Mesenchymal stem cell (in vitro differentiated cells and primary cell): ENCODE data around the gene UBL7.
"Not testable (repeated sequence)": the region's sequence is repeated elsewhere in the genome, so short reads cannot be mapped to it uniquely, and the experiment has no call there.

Source experiments
- DNase-seq: peaks from one replicate; pipeline ENCODE4 v3.0.0-alpha.2; 2013
- H2AFZ ChIP-seq: one replicate; pipeline ENCODE4 v1.6.1; 2013; ENCODE audit warnings: low read depth, mild to moderate bottlenecking, control low read depth, inconsistent platforms, low read length, moderate library complexity
- H2AK5ac ChIP-seq: 2 replicates; pipeline ENCODE4 v1.6.1; 2013; ENCODE audit warnings: low read length, moderate library complexity, mild to moderate bottlenecking, inconsistent platforms; ENCODE audit not compliant: severe bottlenecking
- H2BK120ac ChIP-seq: one replicate; pipeline ENCODE4 v1.6.1; 2013; ENCODE audit warnings: low read depth, mild to moderate bottlenecking, inconsistent platforms, low read length, moderate library complexity
- H2BK12ac ChIP-seq, 2 experiments: one replicate each; pipeline ENCODE4 v1.6.1; 2013; ENCODE audit warnings: inconsistent platforms in 2 of 2, low read length in 2 of 2, mild to moderate bottlenecking in 2 of 2, moderate library complexity in 2 of 2, control low read depth in 1 of 2
- H2BK15ac ChIP-seq: one replicate; pipeline ENCODE4 v1.6.1; 2013; ENCODE audit warnings: mild to moderate bottlenecking, low read depth, inconsistent platforms; ENCODE audit not compliant: poor library complexity, severe bottlenecking
- H2BK5ac ChIP-seq: 2 replicates; pipeline ENCODE4 v1.6.1; 2013; ENCODE audit warnings: low read depth, mild to moderate bottlenecking, low read length, control low read depth, inconsistent platforms; ENCODE audit not compliant: poor library complexity, severe bottlenecking
- H3K14ac ChIP-seq, 2 experiments: one replicate each; pipeline ENCODE4 v1.6.1; 2013; ENCODE audit warnings: inconsistent platforms in 2 of 2, low read length in 2 of 2, control low read depth in 1 of 2, mild to moderate bottlenecking in 1 of 2, moderate library complexity in 1 of 2
- H3K18ac ChIP-seq, 2 experiments: one replicate each; pipeline ENCODE4 v1.6.1; 2013; ENCODE audit warnings: inconsistent platforms in 2 of 2, low read length in 2 of 2, control low read depth in 1 of 2, low read depth in 1 of 2, mild to moderate bottlenecking in 1 of 2
- H3K23ac ChIP-seq, 2 experiments: one replicate each; pipeline ENCODE4 v1.6.1; 2013; ENCODE audit warnings: inconsistent platforms in 2 of 2, low read length in 2 of 2, mild to moderate bottlenecking in 2 of 2, moderate library complexity in 2 of 2, control low read depth in 1 of 2
- H3K27ac ChIP-seq: 2 replicates; pipeline ENCODE4 v1.5.1; 2013; ENCODE audit warnings: mild to moderate bottlenecking, moderate library complexity, low read length, control low read depth, inconsistent platforms; ENCODE audit not compliant: poor library complexity, severe bottlenecking
- H3K27me3 ChIP-seq, 2 experiments: 2 replicates each; pipeline versions ENCODE4 v1.6.1 to v1.7.0; 2013; ENCODE audit warnings: low read length in 2 of 2, mild to moderate bottlenecking in 2 of 2, moderate library complexity in 2 of 2, control low read depth in 1 of 2, inconsistent platforms in 1 of 2; ENCODE audit not compliant: control insufficient read depth in 1 of 2, insufficient read depth in 1 of 2
- H3K36me3 ChIP-seq, 2 experiments: 2 replicates each; pipeline versions ENCODE4 v1.6.1 to v1.7.0; 2013; ENCODE audit warnings: low read length in 2 of 2, control low read depth in 1 of 2, inconsistent platforms in 1 of 2, low read depth in 1 of 2, mild to moderate bottlenecking in 1 of 2; ENCODE audit not compliant: insufficient read depth in 2 of 2, control insufficient read depth in 1 of 2
- H3K4ac ChIP-seq, 2 experiments: one replicate each; pipeline ENCODE4 v1.6.1; 2013; ENCODE audit warnings: inconsistent platforms in 2 of 2, low read length in 2 of 2, mild to moderate bottlenecking in 2 of 2, moderate library complexity in 2 of 2, control low read depth in 1 of 2, low read depth in 1 of 2
- H3K4me1 ChIP-seq: 2 replicates; pipeline ENCODE4 v1.6.1; 2013; ENCODE audit warnings: low read depth, low read length, control low read depth; ENCODE audit not compliant: control insufficient read depth, insufficient read depth
- H3K4me2 ChIP-seq: 2 replicates; pipeline ENCODE4 v1.6.1; 2013; ENCODE audit warnings: low read length, mild to moderate bottlenecking, inconsistent platforms; ENCODE audit not compliant: poor library complexity, severe bottlenecking
- H3K4me3 ChIP-seq, 2 experiments: 2 replicates each; pipeline versions ENCODE4 v1.5.1 to v1.7.0; 2013; ENCODE audit warnings: low read length in 2 of 2, mild to moderate bottlenecking in 2 of 2, control low read depth in 1 of 2, low read depth in 1 of 2; ENCODE audit not compliant: insufficient read depth in 1 of 2
- H3K79me1 ChIP-seq: replicated peaks from 2 replicates; pipeline ENCODE4 v1.6.1; 2013; ENCODE audit warnings: mild to moderate bottlenecking, control low read depth, low read length, inconsistent platforms; ENCODE audit not compliant: poor library complexity, severe bottlenecking
- H3K9ac ChIP-seq: 2 replicates; pipeline ENCODE4 v1.7.0; 2013; ENCODE audit warnings: mild to moderate bottlenecking, low read length, moderate library complexity
- H3K9me3 ChIP-seq: 2 replicates; pipeline ENCODE4 v1.7.0; 2013; ENCODE audit warnings: mild to moderate bottlenecking, low read length; ENCODE audit not compliant: control insufficient read depth
- H4K8ac ChIP-seq: one replicate; pipeline ENCODE4 v1.6.1; 2013; ENCODE audit warnings: inconsistent platforms, mild to moderate bottlenecking, low read length, moderate library complexity
- H4K91ac ChIP-seq: one replicate; pipeline ENCODE4 v1.6.1; 2013; ENCODE audit warnings: mild to moderate bottlenecking, low read length, inconsistent platforms
- WGBS: methylation state at CpG from one replicate; pipeline ENCODE4 v1.1.7; 2013; ENCODE audit warnings: mixed read lengths; 5-methylcytosine and 5-hydroxymethylcytosine counted together

Gene UBL7

GRCh38 chr15:74489518-74490338 is 28.8 kb upstream of the UBL7 start:
- 39% methylated on average over 8 of the region's 9 CpGs for WGBS
- H2BK12ac ChIP-seq: no peak overlapping the region

GRCh38 chr15:74488776-74489175 is 27.8 kb upstream of the UBL7 start:
- Histone ChIP-seq H3K36me3 (no peaks in the 10 kb centered on the region), H3K27ac (no peak overlapping the region), H3K9ac (no peak overlapping the region), H2AFZ (no peak overlapping the region), H3K18ac (no peak overlapping the region), H3K23ac (no peak overlapping the region), H3K4me1 (peaks cover 2% of the 10 kb centered on the region), H2BK12ac (no peak overlapping the region), H3K4me3 (no peak overlapping the region), H4K91ac (no peak overlapping the region), H2AK5ac (no peak overlapping the region), H3K27me3 (no peaks in the 10 kb centered on the region), H3K9me3 (no peaks in the 10 kb centered on the region), H2BK120ac (no peak overlapping the region), H3K4ac (no peak overlapping the region), H3K4me2 (no peak overlapping the region), H3K79me1 (no peaks in the 10 kb centered on the region), H2BK5ac (no peak overlapping the region), H4K8ac (no peak overlapping the region), H3K14ac (no peak overlapping the region), H2BK15ac (no peak overlapping the region)
- DNase-seq: no peak
- 88% methylated on average over 1 of the region's 1 CpG for WGBS

More at GRCh38 chr15:74489518-74490338, 28.8 kb upstream of the UBL7 start:
- H4K91ac ChIP-seq: peak overlapping the region; percentile 83
- H3K79me1 ChIP-seq: no peaks in the 10 kb centered on the region
- H3K23ac ChIP-seq: no peak overlapping the region
- H2BK15ac ChIP-seq: no peak overlapping the region
- H2BK120ac ChIP-seq: no peak overlapping the region
- peak overlapping the region; percentile 58 for H2AFZ ChIP-seq
- H3K9ac ChIP-seq: no peak overlapping the region
- H3K4ac ChIP-seq: no peak overlapping the region
- H3K14ac ChIP-seq: no peak overlapping the region
- no peaks in the 10 kb centered on the region for H3K9me3 ChIP-seq
- no peaks in the 10 kb centered on the region for H3K27me3 ChIP-seq
- no peak overlapping the region for H2AK5ac ChIP-seq
- no peak overlapping the region for H3K4me3 ChIP-seq
- H4K8ac ChIP-seq: no peak overlapping the region
- H3K27ac ChIP-seq: no peak overlapping the region
- H3K18ac ChIP-seq: no peak overlapping the region
- peaks cover 2% of the 10 kb centered on the region for H3K4me1 ChIP-seq
- H2BK5ac ChIP-seq: no peak overlapping the region
- H3K36me3 ChIP-seq: no peaks in the 10 kb centered on the region
- DNase-seq: peak; percentile 56
- H3K4me2 ChIP-seq: no peak overlapping the region

GRCh38 chr15:74482661-74483060 is 21.7 kb upstream of the UBL7 start:
- Histone ChIP-seq H3K14ac (no peak overlapping the region), H2BK15ac (no peak overlapping the region), H3K4me1 (no peaks in the 10 kb centered on the region), H4K91ac (no peak overlapping the region), H3K9me3 (no peaks in the 10 kb centered on the region), H4K8ac (no peak overlapping the region), H3K27me3 (no peaks in the 10 kb centered on the region), H2BK120ac (no peak overlapping the region), H3K4me3 (no peak overlapping the region), H3K23ac (no peak overlapping the region), H3K18ac (no peak overlapping the region), H2BK5ac (no peak overlapping the region), H3K4ac (no peak overlapping the region), H3K27ac (no peak overlapping the region), H3K4me2 (no peak overlapping the region), H2AK5ac (no peak overlapping the region), H3K36me3 (no peaks in the 10 kb centered on the region), H3K9ac (no peak overlapping the region), H3K79me1 (no peaks in the 10 kb centered on the region), H2AFZ (no peak overlapping the region), H2BK12ac (no peak overlapping the region)
- 97% methylated on average over 2 of the region's 3 CpGs for WGBS
- no peak for DNase-seq

GRCh38 chr15:74480364-74480763 is 19.4 kb upstream of the UBL7 start:
- H3K4me3 ChIP-seq, H2BK15ac ChIP-seq, H3K27ac ChIP-seq, H3K36me3 ChIP-seq, H3K9me3 ChIP-seq, H3K79me1 ChIP-seq, H3K4ac ChIP-seq, H2AFZ ChIP-seq, H3K27me3 ChIP-seq, H3K23ac ChIP-seq, H3K9ac ChIP-seq, H3K4me1 ChIP-seq, H3K4me2 ChIP-seq, DNase-seq, H4K8ac ChIP-seq, H2BK120ac ChIP-seq, H3K18ac ChIP-seq, H2BK5ac ChIP-seq, H2AK5ac ChIP-seq, H2BK12ac ChIP-seq, H3K14ac ChIP-seq: not testable (repeated sequence)
- 96% methylated on average over 19 of the region's 27 CpGs for WGBS
- H4K91ac ChIP-seq: peak overlapping the region; percentile 15
